ENCODE data around the gene EIF2B2. TPM values are rescaled to one million over a fixed set of nuclear protein-coding genes. Genes with fewer than 3 reads are reported as not detected.

The EIF2B2 gene
- total RNA-seq, 2 donors from 2014 or later = 35.0 to 41.6 TPM

- Mint-ChIP-seq H3K36me3 (ENCODE audit: low read depth) (no peaks in the 10 kb centered on the region), H3K4me3 (no peak overlapping the region), H3K4me1 (peaks cover 35% of the 10 kb centered on the region), H3K27ac (no peak overlapping the region), H3K9me3 (no peaks in the 10 kb centered on the region), H3K27me3 (ENCODE audit: insufficient read depth) (peaks cover 2% of the 10 kb centered on the region)
- peak; percentile 82 for DNase-seq
- Histone ChIP-seq H3K9me3 (ENCODE audit: control insufficient read depth, low read length) (no peaks in the 10 kb centered on the region), H3K27me3 (ENCODE audit: control insufficient read depth, insufficient read depth, low read length, poor library complexity, severe bottlenecking) (no peaks in the 10 kb centered on the region), H3K36me3 (ENCODE audit: control insufficient read depth, insufficient read depth, low read length) (no peaks in the 10 kb centered on the region), H3K9ac (ENCODE audit: extremely low read depth, low read length, poor library complexity, severe bottlenecking) (no peak overlapping the region), H3K27ac (ENCODE audit: low read depth, low read length) (peak overlapping the region; percentile 60), H3K4me1 (ENCODE audit: control insufficient read depth, insufficient read depth, low read length) (peaks cover 26% of the 10 kb centered on the region), H3K4me3 (ENCODE audit: low read length) (no peak overlapping the region)
- TF ChIP-seq, protein P1, sequence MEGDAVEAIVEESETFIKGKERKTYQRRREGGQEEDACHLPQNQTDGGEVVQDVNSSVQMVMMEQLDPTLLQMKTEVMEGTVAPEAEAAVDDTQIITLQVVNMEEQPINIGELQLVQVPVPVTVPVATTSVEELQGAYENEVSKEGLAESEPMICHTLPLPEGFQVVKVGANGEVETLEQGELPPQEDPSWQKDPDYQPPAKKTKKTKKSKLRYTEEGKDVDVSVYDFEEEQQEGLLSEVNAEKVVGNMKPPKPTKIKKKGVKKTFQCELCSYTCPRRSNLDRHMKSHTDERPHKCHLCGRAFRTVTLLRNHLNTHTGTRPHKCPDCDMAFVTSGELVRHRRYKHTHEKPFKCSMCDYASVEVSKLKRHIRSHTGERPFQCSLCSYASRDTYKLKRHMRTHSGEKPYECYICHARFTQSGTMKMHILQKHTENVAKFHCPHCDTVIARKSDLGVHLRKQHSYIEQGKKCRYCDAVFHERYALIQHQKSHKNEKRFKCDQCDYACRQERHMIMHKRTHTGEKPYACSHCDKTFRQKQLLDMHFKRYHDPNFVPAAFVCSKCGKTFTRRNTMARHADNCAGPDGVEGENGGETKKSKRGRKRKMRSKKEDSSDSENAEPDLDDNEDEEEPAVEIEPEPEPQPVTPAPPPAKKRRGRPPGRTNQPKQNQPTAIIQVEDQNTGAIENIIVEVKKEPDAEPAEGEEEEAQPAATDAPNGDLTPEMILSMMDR (conservative IDR thresholded peaks at IDR 0.05) = peak; percentile 48
- 72 to 75% methylated on average over 21 to 23 of the region's 23 CpGs for WGBS, 2 experiments (ENCODE audit: insufficient coverage in 1 of 2, insufficient read length in 1 of 2)
Measured at GRCh38 chr14:74979442-74980397, 23.0 kb upstream of the EIF2B2 start.

GRCh38 chr14:74980398-74980730 lies 22.4 kb upstream of the EIF2B2 start:
- TF ChIP-seq, protein P1 (conservative IDR thresholded peaks at IDR 0.05) = no peak
- Histone ChIP-seq H3K9me3 (ENCODE audit: control insufficient read depth, low read length) (no peaks in the 10 kb centered on the region), H3K4me1 (ENCODE audit: control insufficient read depth, insufficient read depth, low read length) (peaks cover 26% of the 10 kb centered on the region), H3K9ac (ENCODE audit: extremely low read depth, low read length, poor library complexity, severe bottlenecking) (no peak overlapping the region), H3K27me3 (ENCODE audit: control insufficient read depth, insufficient read depth, low read length, poor library complexity, severe bottlenecking) (no peaks in the 10 kb centered on the region), H3K4me3 (ENCODE audit: low read length) (no peak overlapping the region), H3K27ac (ENCODE audit: low read depth, low read length) (peak overlapping the region; percentile 68), H3K36me3 (ENCODE audit: control insufficient read depth, insufficient read depth, low read length) (no peaks in the 10 kb centered on the region)
- Mint-ChIP-seq H3K27me3 (ENCODE audit: insufficient read depth) (peaks cover 2% of the 10 kb centered on the region), H3K9me3 (no peaks in the 10 kb centered on the region), H3K4me3 (no peak overlapping the region), H3K4me1 (peaks cover 36% of the 10 kb centered on the region), H3K27ac (peak overlapping the region; percentile 12), H3K36me3 (ENCODE audit: low read depth) (no peaks in the 10 kb centered on the region)
- WGBS, 2 experiments (ENCODE audit: insufficient coverage in 1 of 2, insufficient read length in 1 of 2) = 91 to 92% methylated on average over 3 to 4 of the region's 4 CpGs
- DNase-seq = no peak

- TF ChIP-seq, protein P1 (conservative IDR thresholded peaks at IDR 0.05) = peak; percentile 38
- Mint-ChIP-seq H3K4me1 (peaks cover 36% of the 10 kb centered on the region), H3K4me3 (no peak overlapping the region), H3K27ac (peak overlapping the region; percentile 39), H3K9me3 (no peaks in the 10 kb centered on the region), H3K27me3 (ENCODE audit: insufficient read depth) (peaks cover 1% of the 10 kb centered on the region), H3K36me3 (ENCODE audit: low read depth) (no peaks in the 10 kb centered on the region)
- Histone ChIP-seq H3K27me3 (ENCODE audit: control insufficient read depth, insufficient read depth, low read length, poor library complexity, severe bottlenecking) (no peaks in the 10 kb centered on the region), H3K9ac (ENCODE audit: extremely low read depth, low read length, poor library complexity, severe bottlenecking) (no peak overlapping the region), H3K36me3 (ENCODE audit: control insufficient read depth, insufficient read depth, low read length) (no peaks in the 10 kb centered on the region), H3K27ac (ENCODE audit: low read depth, low read length) (peak overlapping the region; percentile 68), H3K9me3 (ENCODE audit: control insufficient read depth, low read length) (no peaks in the 10 kb centered on the region), H3K4me1 (ENCODE audit: control insufficient read depth, insufficient read depth, low read length) (peaks cover 26% of the 10 kb centered on the region), H3K4me3 (ENCODE audit: low read length) (no peak overlapping the region)
- peak; percentile 90 for DNase-seq
- 44 to 45% methylated on average over 25 to 35 of the region's 35 CpGs for WGBS, 2 experiments (ENCODE audit: insufficient coverage in 1 of 2, insufficient read length in 1 of 2)
Measured at GRCh38 chr14:74980731-74981461, 21.8 kb upstream of the EIF2B2 start.
